WI38 (cell line): ENCODE measurements around the gene TREH.

ENCODE experiments used
- H3K4me3 ChIP-seq: 2 replicates; pipeline ENCODE4 v1.5.1; 2011; ENCODE audit warnings: low read depth, mild to moderate bottlenecking, control low read depth, low read length
- TF ChIP-seq, protein P1 (sequence below): IDR thresholded peaks from 2 replicates; pipeline ENCODE4 v1.5.1; 2012; ENCODE audit warnings: low read depth, mild to moderate bottlenecking, control low read depth, low read length

The TREH gene

DNA sequence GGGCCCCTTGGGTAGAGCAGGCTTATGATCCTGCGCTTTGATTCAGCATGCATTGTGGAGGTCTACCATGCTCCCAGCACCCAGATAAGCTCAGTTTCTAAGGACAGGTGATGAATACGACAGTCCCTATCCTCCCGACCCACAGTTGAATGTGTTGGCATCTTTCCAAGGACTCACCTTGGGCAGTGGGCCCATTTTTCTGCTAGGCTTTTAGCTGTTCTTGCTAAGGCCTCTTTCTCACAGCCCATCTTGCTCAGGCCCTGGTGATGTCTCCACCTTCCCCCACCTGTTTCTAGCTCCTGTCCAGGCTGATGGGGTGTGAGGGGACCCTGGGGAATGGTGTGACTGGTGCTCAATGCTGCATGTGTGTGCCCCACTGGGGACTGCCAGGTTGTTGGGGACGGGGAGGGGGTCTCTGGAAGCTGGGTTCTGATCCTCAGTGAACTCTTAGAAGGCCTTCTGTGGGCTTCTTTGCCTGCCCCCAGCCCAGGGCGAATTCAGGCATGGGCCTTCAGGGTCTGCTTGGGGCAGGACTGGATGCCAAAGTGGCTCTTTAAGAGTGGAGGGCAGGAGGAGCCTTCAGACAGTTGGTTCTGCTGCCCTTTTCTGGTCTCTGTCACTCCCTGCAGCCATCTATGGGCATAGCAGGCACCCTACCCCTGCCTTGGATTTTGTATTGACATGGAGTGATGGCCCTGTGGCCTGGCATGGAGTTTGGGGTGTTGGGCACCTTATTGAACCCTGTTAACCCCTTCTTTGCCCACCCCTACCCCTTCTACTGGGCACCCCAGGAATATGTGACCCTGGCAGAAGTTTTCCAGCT lies 38.9 kb downstream of the TREH start:
- H3K4me3 ChIP-seq, result no peak overlapping the region
- TF ChIP-seq, protein P1, sequence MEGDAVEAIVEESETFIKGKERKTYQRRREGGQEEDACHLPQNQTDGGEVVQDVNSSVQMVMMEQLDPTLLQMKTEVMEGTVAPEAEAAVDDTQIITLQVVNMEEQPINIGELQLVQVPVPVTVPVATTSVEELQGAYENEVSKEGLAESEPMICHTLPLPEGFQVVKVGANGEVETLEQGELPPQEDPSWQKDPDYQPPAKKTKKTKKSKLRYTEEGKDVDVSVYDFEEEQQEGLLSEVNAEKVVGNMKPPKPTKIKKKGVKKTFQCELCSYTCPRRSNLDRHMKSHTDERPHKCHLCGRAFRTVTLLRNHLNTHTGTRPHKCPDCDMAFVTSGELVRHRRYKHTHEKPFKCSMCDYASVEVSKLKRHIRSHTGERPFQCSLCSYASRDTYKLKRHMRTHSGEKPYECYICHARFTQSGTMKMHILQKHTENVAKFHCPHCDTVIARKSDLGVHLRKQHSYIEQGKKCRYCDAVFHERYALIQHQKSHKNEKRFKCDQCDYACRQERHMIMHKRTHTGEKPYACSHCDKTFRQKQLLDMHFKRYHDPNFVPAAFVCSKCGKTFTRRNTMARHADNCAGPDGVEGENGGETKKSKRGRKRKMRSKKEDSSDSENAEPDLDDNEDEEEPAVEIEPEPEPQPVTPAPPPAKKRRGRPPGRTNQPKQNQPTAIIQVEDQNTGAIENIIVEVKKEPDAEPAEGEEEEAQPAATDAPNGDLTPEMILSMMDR, result no peak

- TF ChIP-seq, protein P1, result no peak
- H3K4me3 ChIP-seq, result no peak overlapping the region
Measured at GRCh38 chr11:118639899-118640298, 39.6 kb downstream of the TREH start.

GRCh38 chr11:118638726-118639125 lies 40.7 kb downstream of the TREH start:
- no peak overlapping the region for H3K4me3 ChIP-seq
- TF ChIP-seq, protein P1, result no peak

GRCh38 chr11:118636569-118637290 lies 42.7 kb downstream of the TREH start:
- TF ChIP-seq, protein P1, result no peak
- no peak overlapping the region for H3K4me3 ChIP-seq

DNA sequence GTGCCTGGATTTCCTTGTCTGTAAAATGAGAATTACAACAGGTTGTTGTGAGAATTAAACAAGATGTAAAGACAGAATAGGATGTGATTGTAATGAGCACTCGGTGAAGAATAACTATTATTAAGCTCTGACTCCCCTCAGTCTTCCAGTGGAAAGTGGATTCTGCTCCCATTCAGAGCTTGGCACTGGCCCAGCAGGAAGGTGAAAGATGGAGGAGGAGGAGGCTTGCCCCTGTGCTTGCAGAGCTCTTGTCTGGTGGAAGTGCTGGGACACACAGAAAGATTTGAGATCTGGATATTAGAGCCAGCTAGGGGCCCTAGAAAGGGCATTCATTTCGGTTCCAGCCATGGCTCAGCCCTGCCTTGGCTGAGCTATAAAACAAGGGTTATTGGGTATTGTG lies 43.8 kb downstream of the TREH start:
- H3K4me3 ChIP-seq, result no peak overlapping the region
- TF ChIP-seq, protein P1, result no peak

DNA sequence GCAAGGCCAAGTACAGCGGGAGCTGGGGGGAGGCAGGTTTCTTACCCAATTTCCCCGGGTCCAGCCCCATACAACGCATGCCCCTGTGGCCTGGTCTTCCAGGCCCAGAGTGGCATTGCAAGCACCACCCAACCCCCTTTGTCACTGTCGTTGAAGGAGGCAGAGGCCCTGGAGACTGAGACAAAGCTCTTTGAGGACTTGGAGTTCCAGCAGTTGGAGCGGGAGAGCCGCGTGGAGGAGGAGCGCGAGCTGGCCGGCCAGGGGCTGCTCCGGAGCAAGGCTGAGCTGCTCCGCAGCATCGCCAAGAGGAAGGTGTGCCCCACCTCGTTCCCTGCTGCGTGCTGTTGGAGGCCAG lies 44.2 kb downstream of the TREH start:
- H3K4me3 ChIP-seq, result no peak overlapping the region
- TF ChIP-seq, protein P1, result no peak
